Natural killer cell treated with Interleukin-12 subunit alpha and Interleukin-12 subunit beta and Interleukin-15 and Interleukin-18, amount 100 ng/mL, for 72 hours (primary cell): ENCODE measurements around the gene PDC. TPM values are rescaled to one million over a fixed set of nuclear protein-coding genes. Genes with fewer than 3 reads are reported as not detected.
"Not testable (repeated sequence)": the region's sequence is repeated elsewhere in the genome, so short reads cannot be mapped to it uniquely, and the experiment has no call there.

Experiments used
- ATAC-seq, 2 donors: fragments of 150-1000 bp; cut with Tn5 transposase in 1 of 2; sonication (Bioruptor Pico), chemical (Tn5 transposase) in 1 of 2; 2 replicates each; pipeline ENCODE4 v1.10.0; 2021
- DNase-seq: peaks from one replicate; pipeline ENCODE4 v3.0.0; 2022; ENCODE audit warnings: low spot score
- H3K27ac Mint-ChIP-seq, 2 donors: 1 replicate in 1 of 2; 2 replicates in 1 of 2; pipeline ENCODE4 v1.8.0; 2022; ENCODE audit warnings: mixed read lengths in 2 of 2, mild to moderate bottlenecking in 1 of 2, moderate library complexity in 1 of 2
- H3K27me3 Mint-ChIP-seq, 2 donors: 1 replicate in 1 of 2; 2 replicates in 1 of 2; pipeline ENCODE4 v1.8.0; 2022; ENCODE audit warnings: mixed read lengths in 2 of 2
- H3K36me3 Mint-ChIP-seq: one replicate; pipeline ENCODE4 v1.8.0; 2022; ENCODE audit warnings: mixed read lengths
- H3K4me1 Mint-ChIP-seq, 2 donors: 1 replicate in 1 of 2; 2 replicates in 1 of 2; pipeline ENCODE4 v1.8.0; 2022; ENCODE audit warnings: low read depth in 2 of 2, mixed read lengths in 2 of 2, mild to moderate bottlenecking in 1 of 2
- H3K4me3 Mint-ChIP-seq: one replicate; pipeline ENCODE4 v1.8.0; 2022; ENCODE audit warnings: mixed read lengths
- H3K9me3 Mint-ChIP-seq: 2 replicates; pipeline ENCODE4 v1.8.0; 2022; ENCODE audit warnings: mixed read lengths
- total RNA-seq, 2 donors: library from RNA; stranded (reverse); gene quantifications; one replicate each; pipeline ENCODE4 v1.2.3, GENCODE V29; 2022

PDC gene
- total RNA-seq, 2 donors from 2014 or later = not detected

DNA sequence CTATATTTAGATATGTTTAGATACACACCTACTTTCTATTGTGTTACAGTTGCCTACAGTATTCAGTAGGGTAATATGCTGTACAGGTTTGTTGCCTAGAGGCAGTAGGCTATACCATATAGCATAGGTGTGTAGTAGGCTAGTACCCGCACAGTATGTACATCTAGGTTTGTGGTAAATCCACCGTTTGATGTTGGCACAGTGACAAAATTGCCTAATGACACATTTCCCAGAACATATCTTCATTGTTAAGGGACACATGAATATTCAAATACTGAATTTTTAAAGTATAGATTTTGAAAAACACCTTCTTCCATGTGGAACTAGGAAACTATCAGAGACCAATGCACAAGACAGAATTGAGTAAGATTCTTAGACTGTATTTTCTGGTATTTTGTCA is 22.6 kb upstream of the PDC start:
- Mint-ChIP-seq H3K9me3 (no peaks in the 10 kb centered on the region), H3K4me3 (no peak overlapping the region), H3K4me1 (no peaks in the 10 kb centered on the region), H3K27me3 (no peaks in the 10 kb centered on the region), H3K27ac (no peak overlapping the region), H3K36me3 (no peaks in the 10 kb centered on the region)
- DNase-seq (no peak), ATAC-seq (no peak)

DNA sequence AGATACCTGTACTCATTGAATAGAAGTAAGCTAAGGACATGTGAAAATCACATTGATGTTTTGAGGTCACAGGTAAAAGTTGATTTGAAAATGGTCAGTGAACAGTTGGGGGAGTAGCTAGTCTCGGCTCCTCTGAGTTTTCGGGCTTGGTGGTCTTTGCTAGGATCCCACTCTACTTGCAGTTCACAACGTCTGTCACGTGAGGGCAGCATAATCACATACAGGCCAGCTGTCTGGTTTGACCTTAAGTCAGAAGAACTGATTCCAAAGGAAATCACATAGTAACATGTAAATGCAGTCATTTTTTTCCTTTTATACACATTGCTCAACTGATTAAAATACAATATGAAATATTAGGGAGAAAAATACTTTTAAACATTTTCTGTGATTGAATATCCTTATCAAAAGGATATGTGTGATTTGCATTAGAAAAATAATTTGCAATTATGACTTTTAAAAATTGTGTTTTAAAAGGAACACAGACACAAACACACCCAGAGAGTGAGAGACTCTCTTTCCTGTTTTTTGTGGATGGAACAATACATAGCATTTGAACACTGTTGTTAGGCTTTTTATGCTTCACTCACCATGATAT is 21.8 kb upstream of the PDC start:
- H3K4me3 Mint-ChIP-seq = no peak overlapping the region
- H3K36me3 Mint-ChIP-seq = no peaks in the 10 kb centered on the region
- no peaks in the 10 kb centered on the region for H3K27me3 Mint-ChIP-seq
- no peak for DNase-seq
- H3K9me3 Mint-ChIP-seq = no peaks in the 10 kb centered on the region
- H3K4me1 Mint-ChIP-seq = no peaks in the 10 kb centered on the region
- no peak for ATAC-seq
- no peak overlapping the region for H3K27ac Mint-ChIP-seq

GRCh38 chr1:186481303-186481888 is 20.5 kb upstream of the PDC start:
- Mint-ChIP-seq H3K9me3 (no peaks in the 10 kb centered on the region), H3K27ac (no peak overlapping the region), H3K4me1 (no peaks in the 10 kb centered on the region), H3K4me3 (no peak overlapping the region), H3K36me3 (no peaks in the 10 kb centered on the region), H3K27me3 (no peaks in the 10 kb centered on the region)
- no peak for ATAC-seq
- no peak for DNase-seq

DNA sequence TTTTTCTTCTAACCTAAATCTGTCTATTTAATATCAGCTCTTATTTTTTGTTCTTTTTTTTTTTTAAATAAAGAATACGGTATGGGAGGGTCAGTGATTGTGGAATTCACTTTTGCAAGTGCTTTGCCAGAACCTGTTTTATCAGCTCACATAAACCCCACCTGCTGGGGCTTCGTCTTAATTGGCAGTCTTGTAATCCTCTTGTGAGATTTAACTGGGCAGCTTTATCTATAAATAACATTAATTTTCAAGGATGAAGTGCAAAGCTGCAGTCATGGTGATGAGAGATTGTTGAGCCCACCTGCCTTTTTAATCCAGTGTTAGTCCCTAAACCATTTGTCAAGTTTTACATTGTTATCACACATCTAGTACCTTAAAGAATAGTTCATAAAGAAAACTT is 18.2 kb upstream of the PDC start:
- Mint-ChIP-seq H3K36me3 (no peaks in the 10 kb centered on the region), H3K4me3 (no peak overlapping the region), H3K4me1 (no peaks in the 10 kb centered on the region), H3K27me3 (no peaks in the 10 kb centered on the region), H3K27ac (no peak overlapping the region), H3K9me3 (no peaks in the 10 kb centered on the region)
- DNase-seq (no peak), ATAC-seq (no peak)

- Mint-ChIP-seq H3K27me3 (no peaks in the 10 kb centered on the region), H3K4me3 (no peak overlapping the region), H3K9me3 (no peaks in the 10 kb centered on the region), H3K27ac (no peak overlapping the region), H3K36me3 (no peaks in the 10 kb centered on the region), H3K4me1 (no peaks in the 10 kb centered on the region)
- no peak for DNase-seq
- no peak for ATAC-seq
Observed at GRCh38 chr1:186476264-186477040, 15.5 kb upstream of the PDC start.

DNA sequence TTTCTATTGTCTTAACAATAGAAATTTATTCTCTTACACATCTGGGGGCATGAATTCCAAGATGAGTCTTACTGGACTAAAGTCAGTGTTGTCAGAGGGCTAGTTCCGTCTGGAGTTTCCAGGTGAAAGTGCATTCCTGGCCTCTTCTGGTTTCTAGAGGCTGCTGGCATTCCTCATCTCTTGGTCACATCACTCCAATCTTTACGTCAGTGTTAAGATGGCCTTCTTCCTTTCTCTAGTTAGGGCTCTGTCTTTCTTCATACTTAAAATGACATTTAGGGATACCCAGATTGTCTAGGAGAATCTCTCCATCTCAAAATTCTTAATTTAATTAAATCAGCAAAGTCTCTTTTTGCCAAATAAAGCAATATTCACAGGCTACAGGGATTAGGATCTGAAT is 13.3 kb upstream of the PDC start:
- Mint-ChIP-seq H3K9me3 (no peaks in the 10 kb centered on the region), H3K4me3 (no peak overlapping the region), H3K4me1 (no peaks in the 10 kb centered on the region), H3K27me3 (peaks cover 0 to 2% of the 10 kb centered on the region in 2 donors), H3K27ac (no peak overlapping the region), H3K36me3 (no peaks in the 10 kb centered on the region)
- DNase-seq (no peak), ATAC-seq (no peak)

DNA sequence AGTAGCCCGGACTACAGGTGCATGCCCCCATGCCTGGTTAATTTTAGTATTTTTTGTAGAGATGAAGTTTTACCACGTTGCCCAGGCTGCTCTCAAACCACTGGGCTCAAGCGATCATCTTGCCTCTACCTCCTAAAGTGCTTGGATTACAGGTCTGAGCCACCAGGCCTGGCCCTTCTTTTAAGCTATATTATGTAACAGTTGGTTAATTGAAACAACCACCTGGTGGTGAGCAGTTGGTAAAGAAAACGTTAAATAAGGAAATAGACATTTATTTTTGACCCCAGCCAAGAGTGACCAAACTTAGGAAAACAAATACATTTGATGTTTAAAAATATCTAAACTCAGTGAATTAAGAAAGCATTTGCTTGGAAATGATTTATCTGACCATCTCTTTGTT is 12.1 kb upstream of the PDC start:
- Mint-ChIP-seq H3K27ac (no peak overlapping the region), H3K36me3 (no peaks in the 10 kb centered on the region), H3K9me3 (no peaks in the 10 kb centered on the region), H3K4me3 (no peak overlapping the region), H3K27me3 (peaks cover 0 to 2% of the 10 kb centered on the region in 2 donors), H3K4me1 (no peaks in the 10 kb centered on the region)
- DNase-seq (no peak), ATAC-seq (no peak)

GRCh38 chr1:186465946-186466345 is 5.0 kb upstream of the PDC start:
- H3K4me1 Mint-ChIP-seq = no peaks in the 10 kb centered on the region
- H3K9me3 Mint-ChIP-seq = no peaks in the 10 kb centered on the region
- H3K36me3 Mint-ChIP-seq = no peaks in the 10 kb centered on the region
- H3K4me3 Mint-ChIP-seq = no peak overlapping the region
- no peak overlapping the region for H3K27ac Mint-ChIP-seq
- DNase-seq (no peak), ATAC-seq (no peak)
- peaks cover 0 to 4% of the 10 kb centered on the region in 2 donors for H3K27me3 Mint-ChIP-seq

DNA sequence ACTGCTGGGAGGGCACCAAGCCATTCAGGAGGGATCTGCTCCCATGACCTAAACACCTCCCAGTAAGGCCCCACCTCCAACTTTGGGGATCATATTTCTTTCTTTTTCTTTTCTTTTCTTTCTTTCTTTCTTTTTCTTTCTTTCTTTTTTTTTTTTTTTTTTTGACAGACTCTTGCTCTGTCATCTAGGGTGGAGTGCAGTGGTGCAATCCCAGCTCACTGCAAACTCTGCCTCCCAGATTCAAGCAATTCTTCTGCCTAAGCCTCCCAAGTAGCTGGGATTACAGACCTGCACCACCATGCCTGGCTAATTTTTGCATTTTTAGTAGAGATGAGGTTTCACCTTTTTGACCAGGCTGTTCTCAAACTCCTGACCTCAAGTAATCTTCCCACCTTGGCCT is 4.6 kb upstream of the PDC start:
- H3K36me3 Mint-ChIP-seq, H3K4me3 Mint-ChIP-seq, H3K27me3 Mint-ChIP-seq, H3K4me1 Mint-ChIP-seq, H3K9me3 Mint-ChIP-seq, H3K27ac Mint-ChIP-seq, DNase-seq, ATAC-seq: not testable (repeated sequence)

- H3K4me3 Mint-ChIP-seq = no peak overlapping the region
- H3K4me1 Mint-ChIP-seq = no peaks in the 10 kb centered on the region
- H3K9me3 Mint-ChIP-seq = no peaks in the 10 kb centered on the region
- no peak for DNase-seq
- no peaks in the 10 kb centered on the region for H3K36me3 Mint-ChIP-seq
- peaks cover 0 to 2% of the 10 kb centered on the region in 2 donors for H3K27me3 Mint-ChIP-seq
- no peak overlapping the region for H3K27ac Mint-ChIP-seq
- ATAC-seq = no peak
Observed at GRCh38 chr1:186463926-186464325, 3.0 kb upstream of the PDC start.

DNA sequence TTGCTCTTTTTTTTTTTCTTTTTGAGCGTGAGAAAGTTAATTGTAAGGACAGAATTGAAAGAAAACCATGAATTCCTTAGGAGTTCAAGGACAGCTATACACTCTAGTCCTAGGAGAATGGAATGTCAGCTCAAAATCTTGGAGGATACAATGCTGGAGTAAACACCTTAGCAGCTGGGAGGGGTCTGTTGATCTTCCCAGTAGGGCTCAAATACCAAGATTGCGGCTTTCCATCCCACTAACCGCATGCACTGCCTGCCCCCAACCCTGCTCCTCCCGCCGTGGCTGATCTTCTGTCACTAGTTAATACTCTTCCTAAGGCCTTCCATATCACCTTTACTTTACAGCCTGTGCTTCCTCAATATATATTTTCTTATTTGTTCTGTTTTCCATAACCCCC is 2.6 kb upstream of the PDC start:
- no peak overlapping the region for H3K27ac Mint-ChIP-seq
- ATAC-seq (no peak), DNase-seq (no peak)
- H3K4me3 Mint-ChIP-seq = no peak overlapping the region
- no peaks in the 10 kb centered on the region for H3K4me1 Mint-ChIP-seq
- peaks cover 0 to 2% of the 10 kb centered on the region in 2 donors for H3K27me3 Mint-ChIP-seq
- no peaks in the 10 kb centered on the region for H3K36me3 Mint-ChIP-seq
- H3K9me3 Mint-ChIP-seq = no peaks in the 10 kb centered on the region

DNA sequence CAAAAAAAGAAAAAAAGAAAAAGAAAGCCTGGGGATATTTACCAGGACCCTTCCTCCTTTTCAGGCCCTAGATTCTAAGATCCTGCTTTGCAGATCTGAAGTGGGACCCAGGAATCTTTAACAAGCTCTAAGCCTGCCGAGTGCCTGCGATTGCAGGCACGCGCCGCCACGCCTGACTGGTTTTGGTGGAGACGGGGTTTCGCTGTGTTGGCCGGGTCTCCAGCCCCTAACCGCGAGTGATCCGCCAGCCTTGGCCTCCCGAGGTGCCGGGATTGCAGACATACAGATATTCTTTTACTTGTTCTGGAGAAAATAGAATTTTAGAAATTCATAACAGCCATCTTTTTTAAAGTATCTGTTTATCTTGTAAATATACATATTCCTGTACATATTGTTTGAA is 1.8 kb downstream of the PDC start:
- H3K4me1 Mint-ChIP-seq, H3K27ac Mint-ChIP-seq, H3K27me3 Mint-ChIP-seq, DNase-seq, ATAC-seq, H3K36me3 Mint-ChIP-seq, H3K9me3 Mint-ChIP-seq, H3K4me3 Mint-ChIP-seq: not testable (repeated sequence)

DNA sequence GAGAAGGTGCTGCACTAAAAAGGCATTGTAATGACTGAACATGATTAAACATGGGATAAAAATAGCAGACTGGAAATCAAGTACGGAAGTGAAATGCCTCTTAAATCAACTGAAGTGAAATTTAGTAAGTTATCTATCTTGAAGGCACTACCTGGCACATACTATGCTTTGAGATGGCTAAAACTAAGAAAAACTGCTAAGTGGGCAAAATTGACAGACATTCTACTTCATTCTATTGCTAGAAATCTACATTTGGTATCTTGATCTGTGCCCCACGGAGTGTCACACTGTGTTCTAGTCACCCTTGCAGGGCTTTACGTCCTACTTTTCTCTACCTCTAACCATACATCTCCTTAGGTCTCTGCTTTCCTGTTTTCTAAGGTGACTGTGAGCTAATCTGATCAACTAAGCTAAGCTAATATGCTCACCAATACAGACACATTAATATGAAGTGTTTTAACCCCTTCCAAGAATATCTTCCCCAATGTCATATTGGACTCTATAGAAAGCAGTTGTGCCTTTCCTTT is 4.1 kb downstream of the PDC start:
- Mint-ChIP-seq H3K27ac (no peak overlapping the region), H3K36me3 (no peaks in the 10 kb centered on the region), H3K4me1 (no peaks in the 10 kb centered on the region), H3K27me3 (no peaks in the 10 kb centered on the region), H3K9me3 (no peaks in the 10 kb centered on the region), H3K4me3 (no peak overlapping the region)
- ATAC-seq = no peak
- no peak for DNase-seq

- DNase-seq (no peak), ATAC-seq (no peak)
- Mint-ChIP-seq H3K27me3 (no peaks in the 10 kb centered on the region), H3K36me3 (no peaks in the 10 kb centered on the region), H3K9me3 (no peaks in the 10 kb centered on the region), H3K4me3 (no peak overlapping the region), H3K27ac (no peak overlapping the region), H3K4me1 (no peaks in the 10 kb centered on the region)
Observed at GRCh38 chr1:186454981-186455380, 5.9 kb downstream of the PDC start.
